Measurements from ENCODE around the gene LY6G6F.

Gene LY6G6F

GRCh38 chr6:31718265-31718664, 11.6 kb downstream of the LY6G6F start:
- DNase-seq (ENCODE audit: insufficient read length, low spot score) (no peak), FAIRE-seq (no peak)
- no peak for TF ChIP-seq POLR2A (IDR thresholded peaks at IDR 0.05; ENCODE audit: low read depth, low read length)

GRCh38 chr6:31719001-31719400, 12.3 kb downstream of the LY6G6F start:
- TF ChIP-seq POLR2A (IDR thresholded peaks at IDR 0.05; ENCODE audit: low read depth, low read length), result no peak
- DNase-seq (ENCODE audit: insufficient read length, low spot score), result no peak
- no peak for FAIRE-seq

DNA sequence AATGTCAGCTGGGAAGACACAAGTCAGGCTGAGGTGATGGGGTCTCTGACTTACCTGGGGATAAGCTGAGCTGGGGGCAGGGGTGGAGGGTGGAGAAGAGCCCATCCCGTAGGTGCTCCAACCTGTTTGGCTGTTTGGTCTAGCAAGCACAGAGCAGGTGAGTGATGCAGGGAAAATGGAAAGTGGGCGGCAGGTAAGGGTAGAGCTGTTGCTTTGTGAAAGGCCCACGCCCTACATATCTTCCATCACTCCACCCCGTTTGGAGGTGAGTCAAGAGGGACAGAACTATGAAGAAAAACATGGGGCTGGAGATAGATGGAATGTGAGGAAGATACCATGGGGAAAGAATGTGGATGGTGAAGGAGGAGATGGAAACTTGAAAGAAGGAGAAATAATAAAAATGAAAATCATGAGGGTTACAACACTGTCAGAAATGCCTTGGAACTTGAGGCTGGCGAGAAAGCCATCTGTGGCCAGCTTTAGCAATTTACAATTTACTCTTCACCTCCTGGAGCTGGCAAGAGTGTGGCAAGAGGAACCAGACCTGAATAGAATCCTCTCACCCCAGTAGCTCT, 13.6 kb downstream of the LY6G6F start:
- no peak for DNase-seq (ENCODE audit: insufficient read length, low spot score)
- no peak for TF ChIP-seq POLR2A (IDR thresholded peaks at IDR 0.05; ENCODE audit: low read depth, low read length)
- FAIRE-seq, result no peak

- TF ChIP-seq POLR2A (IDR thresholded peaks at IDR 0.05; ENCODE audit: low read depth, low read length), result no peak
- FAIRE-seq (no peak), DNase-seq (ENCODE audit: insufficient read length, low spot score) (no peak)
Observed at GRCh38 chr6:31721351-31722020, 14.8 kb downstream of the LY6G6F start, which contains the start of gene LY6G6C. LY6G6C (minus strand) TSS chr6:31721746; CDS start chr6:31721679, 67 bp downstream.

DNA sequence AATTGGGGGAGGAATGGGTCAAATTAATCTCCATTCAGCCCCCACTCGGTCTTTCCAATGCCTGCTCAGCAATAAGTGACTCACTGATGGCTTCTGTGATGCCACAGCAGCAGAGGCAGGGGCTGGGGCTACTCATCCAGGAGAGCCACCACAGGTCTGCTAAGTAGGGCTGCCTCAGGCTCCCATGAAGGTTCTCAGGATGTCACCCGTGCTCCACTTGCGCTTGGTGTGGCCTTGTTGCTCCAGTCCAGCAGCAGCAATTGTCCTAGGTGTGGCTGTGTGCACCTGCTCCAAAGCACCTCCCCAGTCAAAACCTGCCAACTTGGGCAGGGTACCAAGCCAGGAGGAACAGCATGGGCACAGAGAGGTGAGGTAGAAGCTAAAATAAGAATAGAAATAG, 15.5 kb downstream of the LY6G6F start:
- no peak for TF ChIP-seq POLR2A (IDR thresholded peaks at IDR 0.05; ENCODE audit: low read depth, low read length)
- FAIRE-seq (no peak), DNase-seq (ENCODE audit: insufficient read length, low spot score) (no peak)

DNA sequence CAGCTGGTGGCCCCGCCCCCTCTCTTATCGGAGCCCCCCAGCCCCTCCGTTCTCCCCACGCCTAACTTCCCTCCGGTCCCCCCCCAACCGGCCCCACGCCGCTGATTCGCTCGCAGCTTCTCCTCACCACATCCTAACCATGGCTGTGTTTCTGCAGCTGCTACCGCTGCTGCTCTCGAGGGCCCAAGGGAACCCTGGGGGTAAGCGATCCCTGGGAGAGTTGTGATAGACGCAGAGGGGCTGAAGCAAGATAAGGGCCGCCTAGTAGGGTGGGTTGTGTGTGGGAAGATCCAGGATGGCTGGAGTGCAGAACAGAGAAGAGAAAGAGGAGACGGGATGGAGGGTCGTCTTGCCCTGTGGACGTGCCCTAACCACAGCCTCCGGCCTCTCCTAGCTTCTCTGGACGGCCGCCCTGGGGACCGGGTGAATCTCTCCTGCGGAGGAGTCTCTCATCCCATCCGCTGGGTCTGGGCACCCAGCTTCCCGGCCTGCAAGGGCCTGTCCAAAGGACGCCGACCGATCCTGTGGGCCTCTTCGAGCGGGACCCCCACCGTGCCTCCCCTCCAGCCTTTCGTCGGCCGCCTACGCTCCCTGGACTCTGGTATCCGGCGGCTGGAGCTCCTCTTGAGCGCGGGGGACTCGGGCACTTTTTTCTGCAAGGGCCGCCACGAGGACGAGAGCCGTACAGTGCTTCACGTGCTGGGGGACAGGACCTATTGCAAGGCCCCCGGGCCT, 16.7 kb downstream of the LY6G6F start, which contains the start of gene MPIG6B:
TSS of gene MPIG6B (plus strand) at position 129 of the 735 bp plus-strand sequence. CDS start at position 140, 11 bp downstream.
- TF ChIP-seq POLR2A (IDR thresholded peaks at IDR 0.05; ENCODE audit: low read depth, low read length), result no peak
- DNase-seq (ENCODE audit: insufficient read length, low spot score), result no peak
- FAIRE-seq, result no peak

DNA sequence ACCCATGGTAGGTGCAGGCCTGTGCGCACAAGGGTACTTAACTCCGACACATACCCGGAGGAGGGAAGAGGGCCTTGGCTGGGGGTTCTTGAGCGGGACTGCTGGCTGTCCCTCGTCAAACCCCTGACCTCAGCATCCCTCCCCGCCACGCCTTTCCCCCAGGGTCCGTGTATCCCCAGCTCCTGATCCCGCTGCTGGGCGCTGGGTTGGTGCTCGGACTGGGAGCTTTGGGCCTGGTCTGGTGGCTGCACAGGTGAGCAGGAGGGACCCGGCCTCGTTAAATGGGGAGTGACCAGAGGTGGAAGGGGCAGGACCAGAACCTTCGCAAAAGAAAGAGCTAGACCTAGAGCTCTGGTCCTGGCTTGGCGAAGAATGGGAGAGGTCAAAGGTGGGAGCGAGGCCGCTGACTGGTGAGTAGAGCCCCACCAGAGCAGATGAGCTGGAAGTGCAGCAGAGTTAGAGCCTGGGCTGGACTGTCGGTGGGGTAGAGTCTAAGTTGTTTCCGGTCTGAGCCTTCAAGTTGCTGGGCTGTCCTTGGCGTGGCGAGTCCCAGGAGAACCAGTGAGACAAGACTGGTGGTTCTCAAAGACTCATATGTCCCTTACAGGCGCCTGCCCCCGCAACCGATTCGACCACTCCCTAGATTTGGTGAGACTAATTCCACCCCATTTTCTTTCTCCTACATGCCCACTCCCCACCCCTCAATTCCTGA, 17.5 kb downstream of the LY6G6F start:
- TF ChIP-seq POLR2A (IDR thresholded peaks at IDR 0.05; ENCODE audit: low read depth, low read length), result no peak
- DNase-seq (ENCODE audit: insufficient read length, low spot score) (no peak), FAIRE-seq (no peak)

- no peak for FAIRE-seq
- no peak for DNase-seq (ENCODE audit: insufficient read length, low spot score)
- TF ChIP-seq POLR2A (IDR thresholded peaks at IDR 0.05; ENCODE audit: low read depth, low read length), result no peak
Observed at GRCh38 chr6:31725502-31726350, 19.1 kb downstream of the LY6G6F start.

- FAIRE-seq, result no peak
- TF ChIP-seq POLR2A (IDR thresholded peaks at IDR 0.05; ENCODE audit: low read depth, low read length), result no peak
- no peak for DNase-seq (ENCODE audit: insufficient read length, low spot score)
Observed at GRCh38 chr6:31727034-31727716, 20.5 kb downstream of the LY6G6F start.

DNA sequence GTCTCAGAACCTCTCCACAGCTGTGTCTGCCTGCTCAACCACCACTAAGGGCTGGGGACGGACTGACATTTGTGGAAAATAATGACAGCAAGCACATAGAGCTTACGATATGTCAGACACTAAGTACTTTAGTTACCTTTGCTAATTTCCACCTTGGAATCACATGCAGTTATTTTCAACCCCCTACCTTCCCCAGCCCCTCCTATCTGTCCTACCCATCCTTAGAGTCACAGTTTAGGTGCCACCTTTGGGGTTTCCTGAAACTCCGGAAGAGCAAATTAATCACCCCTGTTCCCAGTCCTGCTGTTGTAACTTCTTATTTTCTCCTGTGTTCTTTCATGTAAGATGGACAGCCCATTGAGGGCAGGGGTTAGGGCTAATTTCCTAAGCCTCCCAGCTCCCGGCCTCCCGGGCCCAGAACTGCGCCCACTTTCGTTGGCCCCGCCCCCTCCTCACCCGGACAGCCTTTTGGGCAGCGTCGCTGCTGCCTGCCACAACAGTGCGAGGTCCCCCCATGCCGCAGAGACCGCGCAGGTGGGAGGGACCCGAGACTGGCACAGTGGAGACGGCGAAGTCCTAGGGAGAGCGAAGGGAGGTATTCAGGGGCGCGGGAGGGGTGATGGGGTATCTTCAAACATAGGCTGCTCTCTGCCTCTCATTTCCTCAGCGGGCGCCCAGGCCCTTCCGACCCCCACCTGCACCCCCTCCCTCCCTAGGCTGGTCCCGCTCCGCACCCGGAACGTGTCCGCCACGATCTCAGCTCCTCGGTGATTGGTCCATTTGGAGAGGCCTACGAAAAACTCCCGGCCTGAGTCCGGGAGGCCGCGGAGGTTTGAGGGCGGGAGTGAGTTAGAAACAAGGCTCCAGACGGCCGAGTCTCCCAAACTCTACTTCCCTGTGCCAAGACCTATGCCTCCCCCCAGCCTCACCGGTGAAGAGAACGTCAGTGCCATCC, 21.3 kb downstream of the LY6G6F start:
- no peak for DNase-seq (ENCODE audit: insufficient read length, low spot score)
- FAIRE-seq, result no peak
- no peak for TF ChIP-seq POLR2A (IDR thresholded peaks at IDR 0.05; ENCODE audit: low read depth, low read length)

GRCh38 chr6:31728767-31729514, 22.3 kb downstream of the LY6G6F start, which contains the start of gene DDAH2:
DDAH2 (minus strand) TSS chr6:31729299; CDS start chr6:31729161, 138 bp downstream.
- FAIRE-seq (no peak), DNase-seq (ENCODE audit: insufficient read length, low spot score) (peak; percentile 55)
- no peak for TF ChIP-seq POLR2A (IDR thresholded peaks at IDR 0.05; ENCODE audit: low read depth, low read length)

Measured in H54 (cell line).